Coronary artery (tissue), 2 donors: ENCODE results near the gene HJV.
"Not testable (repeated sequence)": the region's sequence is repeated elsewhere in the genome, so short reads cannot be mapped to it uniquely, and the experiment has no call there.

Experiments
- DNase-seq: peaks from one replicate; pipeline ENCODE4 v3.0.0-alpha.2; 2017; ENCODE audit warnings: low spot score
- H3K27ac ChIP-seq, 2 donors: fragments of 200-600 bp; sonication (generic); one replicate each; pipeline ENCODE4 v1.5.1; 2016 to 2019
- H3K4me3 ChIP-seq: fragments of 200-600 bp; sonication (generic); 2 replicates; pipeline ENCODE4 v1.5.1; 2016; ENCODE audit warnings: mild to moderate bottlenecking, moderate library complexity
- TF ChIP-seq, protein P1 (sequence below): fragments of 200-600 bp; sonication (generic); IDR thresholded peaks from one replicate; pipeline ENCODE4 v1.5.1; 2019; ENCODE audit warnings: antibody characterized with exemption

HJV gene

DNA sequence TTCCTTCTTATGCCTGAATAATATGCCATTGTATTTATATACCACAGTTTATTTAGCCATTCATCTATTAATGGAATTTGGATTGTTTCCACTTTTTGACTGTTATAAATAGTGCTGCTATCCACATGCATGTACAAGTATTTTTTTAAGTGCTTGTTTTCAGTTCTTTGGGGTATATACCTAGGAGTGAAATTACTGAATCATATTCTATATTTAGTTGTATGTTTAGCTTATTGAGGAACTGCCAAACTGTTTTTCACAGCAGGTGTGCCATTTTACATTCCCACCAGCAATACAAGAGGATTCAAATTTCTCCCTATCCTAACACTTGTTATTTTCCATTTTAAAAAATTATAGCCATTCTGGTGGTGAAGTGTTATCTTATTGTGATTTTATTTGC, 7.6 kb upstream of the HJV start:
- Histone ChIP-seq H3K27ac (no peak overlapping the region), H3K4me3 (no peak overlapping the region)
- TF ChIP-seq, protein P1, sequence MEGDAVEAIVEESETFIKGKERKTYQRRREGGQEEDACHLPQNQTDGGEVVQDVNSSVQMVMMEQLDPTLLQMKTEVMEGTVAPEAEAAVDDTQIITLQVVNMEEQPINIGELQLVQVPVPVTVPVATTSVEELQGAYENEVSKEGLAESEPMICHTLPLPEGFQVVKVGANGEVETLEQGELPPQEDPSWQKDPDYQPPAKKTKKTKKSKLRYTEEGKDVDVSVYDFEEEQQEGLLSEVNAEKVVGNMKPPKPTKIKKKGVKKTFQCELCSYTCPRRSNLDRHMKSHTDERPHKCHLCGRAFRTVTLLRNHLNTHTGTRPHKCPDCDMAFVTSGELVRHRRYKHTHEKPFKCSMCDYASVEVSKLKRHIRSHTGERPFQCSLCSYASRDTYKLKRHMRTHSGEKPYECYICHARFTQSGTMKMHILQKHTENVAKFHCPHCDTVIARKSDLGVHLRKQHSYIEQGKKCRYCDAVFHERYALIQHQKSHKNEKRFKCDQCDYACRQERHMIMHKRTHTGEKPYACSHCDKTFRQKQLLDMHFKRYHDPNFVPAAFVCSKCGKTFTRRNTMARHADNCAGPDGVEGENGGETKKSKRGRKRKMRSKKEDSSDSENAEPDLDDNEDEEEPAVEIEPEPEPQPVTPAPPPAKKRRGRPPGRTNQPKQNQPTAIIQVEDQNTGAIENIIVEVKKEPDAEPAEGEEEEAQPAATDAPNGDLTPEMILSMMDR = no peak
- DNase-seq = no peak

GRCh38 chr1:146026650-146027049, 5.1 kb upstream of the HJV start:
- H3K4me3 ChIP-seq, H3K27ac ChIP-seq, DNase-seq: not testable (repeated sequence)

- H3K4me3 ChIP-seq = not testable (repeated sequence)
These were observed 4.4 kb upstream of the HJV start for GRCh38 chr1:146025787-146026495.

DNA sequence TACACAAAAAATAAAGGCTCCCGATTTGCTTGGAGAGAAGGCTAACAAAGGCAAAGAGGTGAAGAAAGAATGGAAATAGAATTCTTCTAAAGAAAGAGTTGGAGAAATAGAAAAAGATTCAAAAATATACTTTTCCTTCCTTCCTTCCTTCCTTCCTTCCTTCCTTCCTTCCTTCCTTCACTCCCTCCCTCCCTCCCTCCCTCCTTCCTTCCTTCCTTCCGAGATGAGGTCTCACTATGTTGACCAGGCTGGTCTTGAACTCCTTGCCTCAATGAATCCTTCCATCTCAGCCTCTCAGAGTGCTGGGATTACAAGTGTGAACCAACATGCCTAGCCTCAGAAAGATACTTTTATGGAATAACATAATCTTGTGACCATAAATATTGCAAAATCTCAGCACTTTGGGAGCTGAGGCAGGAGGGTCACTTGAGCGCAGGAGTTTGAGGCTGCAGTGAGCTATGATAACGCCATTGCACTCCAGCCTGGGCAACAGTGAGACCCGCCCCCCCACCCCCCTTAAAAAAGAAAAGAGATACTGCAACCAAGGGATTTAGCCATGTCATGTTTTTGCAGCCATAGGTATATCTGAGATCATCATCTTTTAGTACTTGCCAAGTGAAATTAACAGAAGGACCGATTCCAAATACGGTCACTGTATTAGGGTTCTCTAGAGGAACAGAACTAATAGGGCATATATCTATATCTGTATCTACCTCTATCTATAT, 1.0 kb upstream of the HJV start:
- TF ChIP-seq, protein P1 = no peak
- no peak overlapping the region for H3K4me3 ChIP-seq
- H3K27ac ChIP-seq = no peak overlapping the region
- DNase-seq = no peak

More at GRCh38 chr1:146025787-146026495, 4.4 kb upstream of the HJV start:
- H3K27ac ChIP-seq, DNase-seq: not testable (repeated sequence)

GRCh38 chr1:146021050-146021445, 487 bp downstream of the HJV start:
- TF ChIP-seq, protein P1 = no peak
- Histone ChIP-seq H3K27ac (no peak overlapping the region), H3K4me3 (no peak overlapping the region)
- DNase-seq = no peak

GRCh38 chr1:146020058-146021049, 1.2 kb downstream of the HJV start:
- DNase-seq = no peak
- TF ChIP-seq, protein P1 = no peak
- Histone ChIP-seq H3K27ac (no peak overlapping the region), H3K4me3 (no peak overlapping the region)

DNA sequence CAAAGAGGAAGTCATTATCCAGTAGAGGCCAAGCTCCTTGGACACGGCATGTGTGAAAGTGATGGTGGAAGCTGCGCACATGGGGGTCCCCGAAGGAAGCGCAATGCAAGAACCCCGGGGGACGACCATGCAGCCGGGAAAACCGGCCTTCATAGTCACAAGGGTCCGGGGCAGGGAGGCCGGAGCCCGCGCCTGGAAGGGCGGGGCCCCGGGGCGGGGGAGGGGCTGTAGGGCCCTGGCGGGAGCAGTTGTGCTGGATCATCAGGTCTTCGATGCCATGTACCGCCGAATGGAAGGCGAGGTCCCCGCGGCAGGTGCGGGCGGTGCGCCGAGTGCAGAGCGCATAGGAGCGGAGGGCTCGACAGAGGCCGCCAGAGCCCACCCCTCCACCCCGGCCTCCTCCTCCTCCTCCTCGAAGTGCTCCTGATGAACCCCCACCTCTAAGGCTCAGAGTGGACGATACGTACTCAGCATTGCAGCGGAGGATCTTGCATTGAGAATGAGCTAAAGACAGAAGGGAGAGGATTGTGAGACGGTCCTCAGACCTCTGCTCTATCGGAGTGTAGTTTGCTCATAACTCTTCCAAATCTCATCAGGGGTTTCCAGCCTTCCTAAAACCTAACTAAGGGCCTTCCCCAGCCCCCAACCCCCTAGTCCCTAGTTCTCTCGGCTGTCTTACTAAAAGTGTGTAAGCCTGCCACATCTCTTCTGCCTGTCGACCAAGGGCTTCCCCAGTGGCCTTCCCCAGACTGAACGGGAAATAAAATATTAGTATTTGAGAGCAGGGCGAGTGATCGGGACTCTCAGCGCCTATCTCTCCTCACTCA, 2.1 kb downstream of the HJV start:
- peak overlapping the region; percentile 64 for H3K4me3 ChIP-seq
- no peak for DNase-seq
- TF ChIP-seq, protein P1 = no peak
- H3K27ac ChIP-seq = no peak overlapping the region
